Right atrium auricular region (tissue), 2 donors: Measurements from ENCODE around the gene COG5. TPM values are rescaled to one million over a fixed set of nuclear protein-coding genes. Genes with fewer than 3 reads are reported as not detected.
A peak's percentile ranks its signal among the peaks of the same experiment; 100 is the strongest.

Experiments
- DNase-seq: peaks from one replicate; pipeline ENCODE4 v3.0.0-alpha.2; 2019; ENCODE audit warnings: low spot score
- H3K27ac ChIP-seq, 2 donors: fragments of 200-600 bp; sonication (generic); 1 replicate in 1 of 2; 2 replicates in 1 of 2; pipeline ENCODE4 v1.5.1; 2016 to 2019
- H3K27me3 ChIP-seq, 2 donors: fragments of 200-600 bp; sonication (generic); one replicate each; pipeline versions ENCODE4 v1.5.1 to v1.6.0; 2017 to 2019
- H3K36me3 ChIP-seq: fragments of 200-600 bp; sonication (generic); one replicate; pipeline ENCODE4 v1.5.1; 2016
- H3K4me1 ChIP-seq, 2 donors: fragments of 200-600 bp; sonication (generic); one replicate each; pipeline versions ENCODE4 v1.5.1 to v1.6.0; 2017 to 2019
- H3K4me3 ChIP-seq, 2 donors: fragments of 200-600 bp; sonication (generic); 1 replicate in 1 of 2; 2 replicates in 1 of 2; pipeline ENCODE4 v1.5.1; 2017 to 2019; ENCODE audit warnings: mild to moderate bottlenecking in 1 of 2, moderate library complexity in 1 of 2
- H3K9me3 ChIP-seq, 2 donors: fragments of 200-600 bp; sonication (generic); one replicate each; pipeline ENCODE4 v1.5.1; 2019
- total RNA-seq, 2 donors: library from RNA; depleted of rRNA; stranded (reverse); fragments of >200 nt; gene quantifications; one replicate each; pipeline ENCODE4 v1.1.0, GENCODE V29; 2016
- TF ChIP-seq, protein P1 (sequence below), 2 donors: fragments of 200-600 bp; sonication (generic); IDR thresholded peaks; one replicate each; pipeline ENCODE4 v1.5.1; 2019; ENCODE audit warnings: antibody characterized with exemption in 2 of 2

Gene COG5
- total RNA-seq, 2 donors from 2014 or later = 28.0 to 31.8 TPM

DNA sequence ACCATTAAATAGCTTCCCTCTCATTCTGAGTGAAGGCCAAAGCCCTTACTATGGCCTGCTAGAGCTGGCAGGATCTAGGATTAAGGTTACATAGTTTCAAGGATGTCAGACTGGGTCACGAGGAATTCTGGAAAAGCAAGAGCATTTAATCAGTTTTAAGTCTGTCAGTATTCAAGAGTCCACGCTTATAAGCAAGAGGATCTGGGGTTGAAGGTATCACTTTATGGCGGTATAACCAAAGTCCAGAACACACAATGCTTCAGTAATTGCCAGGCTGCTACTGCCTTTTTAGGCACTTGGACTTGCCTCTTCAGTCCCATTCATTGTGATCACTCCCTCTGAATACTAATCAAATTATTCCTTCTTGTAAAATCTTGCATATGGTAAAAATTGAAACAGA, 293.9 kb downstream of the COG5 start:
- no peaks in the 10 kb centered on the region for H3K27me3 ChIP-seq
- no peak for DNase-seq
- TF ChIP-seq, protein P1, sequence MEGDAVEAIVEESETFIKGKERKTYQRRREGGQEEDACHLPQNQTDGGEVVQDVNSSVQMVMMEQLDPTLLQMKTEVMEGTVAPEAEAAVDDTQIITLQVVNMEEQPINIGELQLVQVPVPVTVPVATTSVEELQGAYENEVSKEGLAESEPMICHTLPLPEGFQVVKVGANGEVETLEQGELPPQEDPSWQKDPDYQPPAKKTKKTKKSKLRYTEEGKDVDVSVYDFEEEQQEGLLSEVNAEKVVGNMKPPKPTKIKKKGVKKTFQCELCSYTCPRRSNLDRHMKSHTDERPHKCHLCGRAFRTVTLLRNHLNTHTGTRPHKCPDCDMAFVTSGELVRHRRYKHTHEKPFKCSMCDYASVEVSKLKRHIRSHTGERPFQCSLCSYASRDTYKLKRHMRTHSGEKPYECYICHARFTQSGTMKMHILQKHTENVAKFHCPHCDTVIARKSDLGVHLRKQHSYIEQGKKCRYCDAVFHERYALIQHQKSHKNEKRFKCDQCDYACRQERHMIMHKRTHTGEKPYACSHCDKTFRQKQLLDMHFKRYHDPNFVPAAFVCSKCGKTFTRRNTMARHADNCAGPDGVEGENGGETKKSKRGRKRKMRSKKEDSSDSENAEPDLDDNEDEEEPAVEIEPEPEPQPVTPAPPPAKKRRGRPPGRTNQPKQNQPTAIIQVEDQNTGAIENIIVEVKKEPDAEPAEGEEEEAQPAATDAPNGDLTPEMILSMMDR (IDR thresholded peaks at IDR 0.05) = no peak
- H3K36me3 ChIP-seq = no peaks in the 10 kb centered on the region
- no peaks in the 10 kb centered on the region for H3K9me3 ChIP-seq
- H3K4me1 ChIP-seq = no peaks in the 10 kb centered on the region
- H3K27ac ChIP-seq = no peak overlapping the region
- no peak overlapping the region for H3K4me3 ChIP-seq

DNA sequence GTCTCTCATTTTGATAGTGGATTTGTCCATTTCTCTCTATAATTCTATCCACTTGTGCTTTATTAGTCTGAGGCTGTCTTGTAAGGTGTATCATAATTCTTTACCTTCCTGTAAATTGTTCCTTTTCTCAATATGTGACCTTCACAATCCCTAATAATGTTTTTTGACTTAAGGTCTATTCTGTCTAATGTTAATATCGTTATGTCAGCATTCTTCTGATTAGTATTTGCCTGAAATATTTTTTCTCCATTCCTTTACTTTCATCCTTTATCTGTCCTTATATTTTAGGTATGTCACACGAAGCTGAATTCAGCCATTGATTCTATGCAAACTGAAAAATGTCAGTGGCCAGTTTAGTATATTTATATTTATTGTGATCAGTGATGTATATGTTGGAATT, 295.1 kb downstream of the COG5 start:
- H3K9me3 ChIP-seq = no peaks in the 10 kb centered on the region
- DNase-seq = no peak
- H3K27me3 ChIP-seq = no peaks in the 10 kb centered on the region
- no peaks in the 10 kb centered on the region for H3K36me3 ChIP-seq
- TF ChIP-seq, protein P1 (IDR thresholded peaks at IDR 0.05) = no peak
- H3K4me3 ChIP-seq = no peak overlapping the region
- H3K4me1 ChIP-seq = no peaks in the 10 kb centered on the region
- H3K27ac ChIP-seq = no peak overlapping the region

DNA sequence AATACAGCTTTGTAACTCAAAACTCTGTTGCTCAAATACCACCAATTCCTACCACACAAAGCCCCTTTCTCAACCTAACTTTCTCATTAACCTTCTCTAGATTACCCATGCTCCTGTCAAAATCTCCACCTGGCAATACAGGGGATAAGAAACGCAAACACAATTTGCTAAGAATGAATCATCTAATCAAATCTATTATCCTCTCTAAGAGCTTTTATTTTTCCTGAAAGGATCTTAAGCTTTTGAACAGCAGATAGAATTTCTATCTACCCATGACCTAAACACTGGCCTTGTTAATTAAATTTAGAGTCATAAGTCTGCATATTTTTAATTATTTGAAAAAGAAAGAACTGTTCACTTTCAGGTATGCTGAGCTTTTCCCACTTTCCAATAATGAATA, 296.6 kb downstream of the COG5 start:
- no peaks in the 10 kb centered on the region for H3K9me3 ChIP-seq
- no peaks in the 10 kb centered on the region for H3K27me3 ChIP-seq
- H3K4me3 ChIP-seq = no peak overlapping the region
- TF ChIP-seq, protein P1 (IDR thresholded peaks at IDR 0.05) = no peak
- no peak overlapping the region for H3K27ac ChIP-seq
- H3K36me3 ChIP-seq = no peaks in the 10 kb centered on the region
- H3K4me1 ChIP-seq = peaks cover 0 to 7% of the 10 kb centered on the region in 2 donors
- no peak for DNase-seq

DNA sequence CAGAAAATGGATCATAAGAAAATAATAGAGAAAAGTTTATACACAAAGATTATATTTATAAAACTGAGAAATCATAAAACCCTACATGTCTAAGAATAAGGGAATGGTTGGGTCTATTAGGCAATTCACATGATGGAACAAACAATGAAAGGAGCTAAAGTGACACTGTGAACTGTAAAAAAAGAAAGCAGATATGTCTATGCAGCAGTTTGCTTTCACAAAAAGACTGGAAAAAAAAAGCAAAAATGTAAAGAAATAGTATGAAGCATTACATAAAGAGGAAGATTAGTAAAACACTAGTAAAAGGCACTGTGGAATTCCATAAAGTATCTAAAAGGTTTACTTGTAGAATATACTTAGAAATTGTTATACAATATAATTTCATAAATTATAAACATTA, 299.0 kb downstream of the COG5 start:
- H3K36me3 ChIP-seq = no peaks in the 10 kb centered on the region
- H3K4me3 ChIP-seq = no peak overlapping the region
- TF ChIP-seq, protein P1 (IDR thresholded peaks at IDR 0.05) = no peak
- no peaks in the 10 kb centered on the region for H3K27me3 ChIP-seq
- DNase-seq = no peak
- no peak overlapping the region for H3K27ac ChIP-seq
- peaks cover 0 to 7% of the 10 kb centered on the region in 2 donors for H3K4me1 ChIP-seq
- H3K9me3 ChIP-seq = no peaks in the 10 kb centered on the region

DNA sequence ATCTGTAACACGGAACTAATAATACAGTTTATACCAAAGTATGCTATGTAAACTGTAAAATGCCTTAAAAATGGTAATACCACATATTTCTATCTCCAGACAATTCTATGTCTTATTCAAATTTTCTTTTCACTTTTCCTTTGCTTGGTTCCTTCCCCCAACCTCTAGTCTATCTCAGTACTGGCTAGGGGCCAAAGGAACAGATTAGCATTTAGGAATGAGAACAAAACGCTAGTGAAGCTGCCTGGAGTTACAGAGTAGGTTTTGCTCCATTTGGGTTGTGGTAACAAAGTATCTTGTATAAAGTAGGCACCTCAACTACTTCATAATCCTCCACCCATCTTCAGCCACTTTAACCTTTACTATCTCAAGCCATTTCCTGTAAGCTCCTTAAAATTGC, 300.9 kb downstream of the COG5 start:
- Histone ChIP-seq H3K4me3 (no peak overlapping the region), H3K9me3 (no peaks in the 10 kb centered on the region), H3K27me3 (no peaks in the 10 kb centered on the region), H3K4me1 (peaks cover 0 to 7% of the 10 kb centered on the region in 2 donors), H3K27ac (peak overlapping the region in 1 of 2 donors; percentile 42), H3K36me3 (no peaks in the 10 kb centered on the region)
- TF ChIP-seq, protein P1 (IDR thresholded peaks at IDR 0.05) = no peak
- no peak for DNase-seq

DNA sequence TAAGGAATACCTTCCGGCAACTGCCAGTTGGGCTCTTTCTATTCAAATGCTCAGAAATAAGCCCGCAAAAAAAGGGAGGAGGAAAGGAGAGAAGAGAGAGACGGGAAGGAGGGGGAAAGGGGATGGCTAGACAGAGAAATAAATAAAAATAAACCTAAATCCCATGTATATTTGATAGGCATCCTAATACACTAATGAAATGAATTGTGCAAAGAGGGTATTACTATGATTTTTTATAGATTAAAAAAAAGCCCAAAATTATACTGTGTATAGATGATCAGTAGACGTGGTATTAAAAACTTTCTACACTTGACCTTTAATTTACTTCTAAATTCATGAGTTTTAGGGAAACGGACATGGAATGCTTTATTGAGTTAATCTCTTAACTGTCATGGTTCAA, 305.0 kb downstream of the COG5 start:
- Histone ChIP-seq H3K27me3 (no peaks in the 10 kb centered on the region), H3K4me3 (no peak overlapping the region), H3K36me3 (no peaks in the 10 kb centered on the region), H3K4me1 (peaks cover 0 to 12% of the 10 kb centered on the region in 2 donors), H3K9me3 (no peaks in the 10 kb centered on the region), H3K27ac (peak overlapping the region in 1 of 2 donors; percentile 72)
- TF ChIP-seq, protein P1 (IDR thresholded peaks at IDR 0.05) = no peak
- no peak for DNase-seq
